ENCODE data around the gene RFLNA.

Gene RFLNA

DNA sequence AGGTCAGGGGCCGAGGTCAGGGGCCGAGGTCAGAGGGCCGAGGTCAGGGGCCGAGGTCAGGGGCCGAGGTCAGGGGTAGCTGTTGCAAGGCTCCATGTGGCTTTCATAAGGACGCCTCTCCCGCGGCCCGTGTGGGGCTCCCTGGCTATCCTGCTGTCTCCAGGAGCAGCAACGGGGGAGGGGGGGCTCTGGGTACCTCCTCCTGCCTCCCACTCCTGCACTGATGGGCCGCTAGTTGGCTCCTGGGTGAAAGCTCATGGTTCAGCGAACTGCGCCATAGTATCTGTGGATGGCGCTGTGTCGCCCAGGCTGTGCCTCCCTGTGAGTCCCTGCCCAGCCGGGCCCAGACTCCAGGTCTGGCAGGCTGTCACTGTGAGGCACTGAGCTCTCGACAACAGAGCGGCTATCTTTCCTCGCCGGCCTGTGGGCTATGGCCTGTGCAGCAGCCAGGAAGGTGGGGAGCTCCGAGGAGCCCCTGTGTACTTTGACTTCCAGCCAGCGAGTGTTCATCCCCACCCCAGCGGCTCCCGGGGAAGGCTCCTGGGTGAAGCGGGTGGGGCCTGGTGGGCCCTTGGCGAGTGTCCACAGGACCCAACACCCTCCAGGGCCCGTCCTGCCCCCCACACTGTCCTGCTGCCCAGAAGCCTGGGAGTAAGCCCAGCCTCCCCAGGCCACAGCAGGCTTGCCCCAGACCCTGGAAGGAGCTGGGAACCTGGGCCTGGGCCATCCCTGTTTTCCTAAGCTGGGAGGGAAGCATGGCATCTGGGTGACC lies 8.1 kb downstream of the RFLNA start:
- H3K4me3 ChIP-seq (replicated peaks; ENCODE audit: low read depth, low read length): no peak overlapping the region
- no peak for DNase-seq (ENCODE audit: low read depth)
- TF ChIP-seq, protein P1, sequence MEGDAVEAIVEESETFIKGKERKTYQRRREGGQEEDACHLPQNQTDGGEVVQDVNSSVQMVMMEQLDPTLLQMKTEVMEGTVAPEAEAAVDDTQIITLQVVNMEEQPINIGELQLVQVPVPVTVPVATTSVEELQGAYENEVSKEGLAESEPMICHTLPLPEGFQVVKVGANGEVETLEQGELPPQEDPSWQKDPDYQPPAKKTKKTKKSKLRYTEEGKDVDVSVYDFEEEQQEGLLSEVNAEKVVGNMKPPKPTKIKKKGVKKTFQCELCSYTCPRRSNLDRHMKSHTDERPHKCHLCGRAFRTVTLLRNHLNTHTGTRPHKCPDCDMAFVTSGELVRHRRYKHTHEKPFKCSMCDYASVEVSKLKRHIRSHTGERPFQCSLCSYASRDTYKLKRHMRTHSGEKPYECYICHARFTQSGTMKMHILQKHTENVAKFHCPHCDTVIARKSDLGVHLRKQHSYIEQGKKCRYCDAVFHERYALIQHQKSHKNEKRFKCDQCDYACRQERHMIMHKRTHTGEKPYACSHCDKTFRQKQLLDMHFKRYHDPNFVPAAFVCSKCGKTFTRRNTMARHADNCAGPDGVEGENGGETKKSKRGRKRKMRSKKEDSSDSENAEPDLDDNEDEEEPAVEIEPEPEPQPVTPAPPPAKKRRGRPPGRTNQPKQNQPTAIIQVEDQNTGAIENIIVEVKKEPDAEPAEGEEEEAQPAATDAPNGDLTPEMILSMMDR (IDR thresholded peaks at IDR 0.05; ENCODE audit: low read length, missing control alignments): no peak

DNA sequence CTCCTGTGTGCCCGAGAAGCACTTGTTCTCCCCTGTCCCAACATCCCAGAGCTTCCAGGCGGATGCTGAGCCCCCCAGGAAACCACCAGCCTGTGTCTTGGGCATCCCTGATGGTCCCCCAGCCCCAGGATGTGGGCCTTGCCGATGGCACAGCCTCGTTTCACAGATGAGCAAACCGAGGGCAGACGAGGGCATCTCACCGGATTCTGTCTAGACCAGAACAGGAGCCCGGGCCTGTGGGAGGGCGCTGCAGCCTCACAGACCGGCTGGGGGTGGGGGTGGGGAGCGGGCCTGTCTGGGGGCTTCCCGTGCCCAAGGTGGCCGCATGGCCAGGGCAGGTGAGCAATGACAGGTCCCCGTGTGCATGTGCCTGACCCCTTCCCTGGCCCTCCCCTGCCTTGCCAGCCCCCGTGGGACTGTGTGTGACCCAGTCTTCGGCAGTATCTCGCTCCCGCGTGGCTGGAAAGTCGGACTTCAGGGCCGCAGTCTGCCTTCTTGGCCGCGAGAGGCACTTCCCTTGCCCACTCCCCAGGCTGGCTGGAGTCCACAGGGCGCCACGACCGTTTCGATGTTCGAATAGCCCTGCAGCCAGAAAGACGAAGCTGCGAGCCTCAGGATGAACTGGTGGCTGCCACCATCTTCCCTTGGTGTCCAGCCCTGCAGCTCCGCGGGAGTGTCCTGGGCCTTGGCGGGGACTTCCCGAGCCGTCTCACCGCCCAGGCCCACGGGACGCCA lies 8.9 kb downstream of the RFLNA start:
- H3K4me3 ChIP-seq (replicated peaks; ENCODE audit: low read depth, low read length): no peak overlapping the region
- TF ChIP-seq, protein P1 (IDR thresholded peaks at IDR 0.05; ENCODE audit: low read length, missing control alignments): no peak
- no peak for DNase-seq (ENCODE audit: low read depth)

DNA sequence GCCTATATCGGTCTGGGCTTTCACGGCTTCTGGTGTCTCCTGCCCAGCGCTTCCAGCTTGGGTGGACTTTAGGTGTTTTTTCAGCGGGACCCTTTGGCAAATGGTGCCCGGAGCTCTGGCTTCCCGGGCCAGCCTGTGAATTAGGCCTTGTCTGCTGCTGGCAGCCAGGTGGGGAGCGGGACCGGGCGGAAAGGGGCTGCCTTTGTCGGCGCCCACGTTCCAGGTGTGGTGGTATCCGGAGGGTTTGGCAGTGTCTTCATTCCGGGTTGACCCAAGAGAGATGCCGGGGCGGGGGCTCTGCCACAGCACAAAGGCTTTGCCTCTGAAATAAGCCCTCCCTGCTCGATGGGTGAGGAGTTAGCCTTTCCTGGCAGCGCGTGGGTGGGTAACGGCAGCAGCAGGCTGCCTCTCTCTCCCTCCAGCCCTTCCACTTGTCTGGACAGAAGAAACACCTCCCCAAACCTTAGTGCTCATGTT lies 9.5 kb downstream of the RFLNA start:
- TF ChIP-seq, protein P1 (IDR thresholded peaks at IDR 0.05; ENCODE audit: low read length, missing control alignments): no peak
- H3K4me3 ChIP-seq (replicated peaks; ENCODE audit: low read depth, low read length): no peak overlapping the region
- no peak for DNase-seq (ENCODE audit: low read depth)

DNA sequence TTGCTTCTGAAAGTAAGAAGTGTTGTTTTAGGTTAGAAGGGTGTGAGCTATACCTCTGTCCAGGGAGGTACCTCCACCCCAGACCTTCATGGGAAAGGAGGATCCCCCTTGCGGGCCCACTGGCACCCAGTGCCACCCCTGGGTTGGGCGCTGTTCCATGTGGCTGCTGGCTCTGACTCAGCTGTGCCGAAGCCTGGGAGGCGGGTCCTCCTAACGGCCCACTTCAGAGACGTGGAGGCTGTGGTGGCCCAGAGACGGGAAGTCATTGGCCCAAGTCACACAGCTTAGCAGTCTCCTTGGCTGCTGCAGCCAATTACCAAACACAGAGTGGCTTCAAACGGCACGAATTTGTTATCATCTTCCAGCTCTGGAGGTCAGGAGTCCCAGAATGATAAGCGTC lies 10.2 kb downstream of the RFLNA start:
- no peak for DNase-seq (ENCODE audit: low read depth)
- no peak overlapping the region for H3K4me3 ChIP-seq (replicated peaks; ENCODE audit: low read depth, low read length)
- TF ChIP-seq, protein P1 (IDR thresholded peaks at IDR 0.05; ENCODE audit: low read length, missing control alignments): no peak

DNA sequence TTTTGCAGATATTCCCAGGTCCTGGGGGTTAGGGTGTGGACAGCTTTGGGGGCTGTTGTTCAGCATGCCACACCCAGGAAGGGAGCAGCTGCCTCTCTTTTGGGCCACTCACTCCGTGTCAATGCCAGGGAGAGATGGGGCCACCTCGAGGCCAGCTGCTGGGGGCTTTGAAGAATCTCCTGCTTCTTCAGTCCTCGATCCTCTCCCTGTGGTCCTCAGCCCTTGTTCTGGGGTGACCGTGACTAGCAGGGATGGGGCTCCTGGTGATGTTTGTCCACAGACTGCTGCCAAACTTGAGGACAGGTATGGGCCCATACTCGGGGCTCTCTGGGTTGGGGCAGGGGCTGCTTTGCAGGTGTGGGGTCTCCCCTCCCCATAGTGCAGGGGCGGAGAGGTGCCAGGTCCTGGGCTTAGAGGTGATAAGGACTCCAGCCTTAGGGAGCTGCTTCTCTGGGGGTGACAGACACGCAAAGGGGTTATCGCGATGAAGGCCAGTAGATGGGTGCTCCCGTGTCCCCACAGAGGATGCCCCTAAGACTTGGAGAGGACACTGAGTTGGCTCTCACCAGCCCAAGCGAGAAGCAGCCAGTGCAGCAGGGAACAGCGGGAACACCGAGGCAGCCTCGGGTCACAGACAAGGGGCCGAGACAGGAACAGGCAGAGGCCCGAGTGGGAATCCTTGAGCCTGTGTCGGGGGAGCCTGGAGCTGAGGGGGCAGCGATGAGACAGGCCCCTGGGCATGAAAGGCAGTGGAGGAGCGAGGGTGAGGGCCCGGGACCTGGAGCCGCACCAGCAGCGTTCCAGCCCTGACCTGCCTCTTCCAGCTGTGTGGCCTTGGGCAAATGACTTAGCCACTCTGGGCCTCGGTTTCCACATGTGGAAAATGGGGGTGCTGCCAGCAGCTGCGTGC lies 11.1 kb downstream of the RFLNA start:
- TF ChIP-seq, protein P1 (IDR thresholded peaks at IDR 0.05; ENCODE audit: low read length, missing control alignments): no peak
- H3K4me3 ChIP-seq (replicated peaks; ENCODE audit: low read depth, low read length): no peak overlapping the region
- no peak for DNase-seq (ENCODE audit: low read depth)

DNA sequence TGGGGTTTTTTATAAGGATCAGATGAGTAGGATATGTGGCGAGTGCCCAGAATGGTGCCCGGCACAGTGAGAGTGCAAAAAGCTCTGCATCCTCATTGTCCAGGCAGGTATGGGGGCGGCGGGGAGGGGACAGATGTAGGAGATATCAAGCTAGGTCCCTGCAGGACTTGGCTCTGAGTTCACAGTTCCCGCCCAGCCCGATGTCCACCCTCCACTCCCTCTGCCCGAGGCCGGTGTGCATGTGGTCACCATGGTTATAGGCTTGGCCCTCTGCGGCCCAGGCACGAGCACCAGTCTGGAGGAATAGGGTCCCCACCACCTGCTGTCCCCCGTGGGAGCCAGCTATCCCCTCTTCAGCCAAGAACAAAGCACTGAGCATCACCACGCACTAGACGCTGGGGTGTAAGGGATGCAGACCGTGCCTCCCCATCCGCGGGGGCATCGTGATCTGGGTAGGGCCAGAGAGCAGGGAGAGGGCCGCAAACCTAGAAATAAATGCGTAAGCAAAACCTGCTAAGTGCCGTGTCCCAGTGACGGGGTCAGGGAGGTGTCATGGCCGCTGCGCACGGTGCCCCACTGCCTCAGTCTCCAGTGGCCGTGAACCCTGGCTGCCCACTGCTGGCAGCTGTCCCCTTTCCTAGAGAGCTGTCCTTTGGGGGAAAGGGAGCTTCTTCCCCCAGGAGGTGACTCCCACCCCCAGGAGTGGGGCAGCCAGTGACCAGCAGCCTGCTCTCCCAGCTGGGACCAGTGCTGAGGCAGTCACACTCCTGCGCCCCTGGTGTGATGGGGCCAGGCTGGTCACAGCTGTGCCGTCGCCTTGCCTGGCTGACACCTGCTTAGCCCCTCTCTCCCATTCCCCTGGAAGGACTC lies 12.0 kb downstream of the RFLNA start:
- H3K4me3 ChIP-seq (replicated peaks; ENCODE audit: low read depth, low read length): no peak overlapping the region
- TF ChIP-seq, protein P1 (IDR thresholded peaks at IDR 0.05; ENCODE audit: low read length, missing control alignments): no peak
- DNase-seq (ENCODE audit: low read depth): no peak
